GM12878 (cell line): Measurements from ENCODE around the gene SETMAR. TPM values are rescaled to one million over a fixed set of nuclear protein-coding genes. Genes with fewer than 3 reads are reported as not detected.
"Not testable (repeated sequence)": the region's sequence is repeated elsewhere in the genome, so short reads cannot be mapped to it uniquely, and the experiment has no call there.

Experiments
- ATAC-seq: fragments of 200-7000 bp; cut with Tn5 transposase; 3 replicates; pipeline ENCODE4 v1.9.1; 2020; ENCODE audit warnings: mild to moderate bottlenecking, moderate library complexity
- BruUV-seq: library from RNA; stranded (reverse); fragments of 400-500 nt; replicated peaks from 2 replicates; lab custom pipeline; 2021; lab: Mats Ljungman, UMichigan
- CTCF ChIA-PET: fragments of 300-600 bp; sonication (Branson Sonifier 250); formaldehyde crosslinking; extraction: SDS; loops from one replicate; lab custom pipeline; 2021; ENCODE audit warnings: inconsistent platforms; lab: Yijun Ruan, JAX
- POLR2A ChIA-PET: fragments of 350-600 bp; formaldehyde crosslinking; extraction: SDS; loops from one replicate; lab custom pipeline; 2021; ENCODE audit warnings: inconsistent platforms; lab: Charles Lee
- RAD21 ChIA-PET: fragments of 300-600 bp; sonication (Branson Sonifier 250); formaldehyde crosslinking; loops from one replicate; lab custom pipeline; 2023; ENCODE audit warnings: antibody characterized with exemption; ENCODE audit not compliant: unreplicated experiment; lab: Charles Lee
- SMC1A ChIA-PET: fragments of 300-600 bp; sonication (Branson Sonifier 250); formaldehyde crosslinking; loops from one replicate; lab custom pipeline; 2023; ENCODE audit not compliant: unreplicated experiment, uncharacterized antibody; lab: Charles Lee
- DNase-seq: peaks from one replicate; pipeline ENCODE4 v3.0.0-alpha.2; 2011; ENCODE audit warnings: low read depth, low spot score
- FAIRE-seq: peaks from 3 replicates; lab custom pipeline; 2011; peaks lifted over from hg19 to GRCh38; lab: Jason Lieb, UNC
- H2AFZ ChIP-seq: 2 replicates; pipeline ENCODE4 v1.6.0; 2011; ENCODE audit warnings: low read depth, low read length, control low read depth; ENCODE audit not compliant: control insufficient read depth
- H3K27ac ChIP-seq: 2 replicates; pipeline ENCODE4 v1.5.1; 2011; ENCODE audit warnings: control low read depth; ENCODE audit not compliant: control insufficient read depth, insufficient read depth
- H3K27me3 ChIP-seq, 2 experiments: replicated peaks in 1 of 2; 2 replicates each; pipeline versions ENCODE4 v1.6.0 to v1.6.1; 2011; ENCODE audit warnings: low read length in 1 of 2; ENCODE audit not compliant: control insufficient read depth in 2 of 2, insufficient read depth in 2 of 2
- H3K36me3 ChIP-seq, 2 experiments: 2 replicates each; pipeline ENCODE4 v1.5.1; 2011; ENCODE audit warnings: low read length in 1 of 2; ENCODE audit not compliant: control insufficient read depth in 2 of 2, insufficient read depth in 2 of 2
- H3K4me1 ChIP-seq: 2 replicates; pipeline ENCODE4 v1.6.1; 2011; ENCODE audit warnings: mild to moderate bottlenecking, low read length, moderate library complexity, mixed read lengths; ENCODE audit not compliant: control insufficient read depth, insufficient read depth
- H3K4me2 ChIP-seq: 2 replicates; pipeline ENCODE4 v1.6.0; 2011; ENCODE audit warnings: control low read depth; ENCODE audit not compliant: control insufficient read depth, insufficient read depth
- H3K4me3 ChIP-seq: fragments of 200-600 bp; sonication (generic); 2 replicates; pipeline ENCODE4 v1.5.1; 2016
- H3K79me2 ChIP-seq: 2 replicates; pipeline ENCODE4 v1.6.0; 2011; ENCODE audit warnings: low read length; ENCODE audit not compliant: control insufficient read depth, insufficient read depth
- H3K9ac ChIP-seq: 2 replicates; pipeline ENCODE4 v1.8.0; 2011; ENCODE audit warnings: low read length, control low read depth, mixed read lengths; ENCODE audit not compliant: control insufficient read depth, insufficient read depth
- H3K9me3 ChIP-seq: replicated peaks from 3 replicates; pipeline ENCODE4 v1.5.1; 2011; ENCODE audit warnings: mild to moderate bottlenecking, low read length; ENCODE audit not compliant: control insufficient read depth, insufficient read depth
- H4K20me1 ChIP-seq: 2 replicates; pipeline ENCODE4 v1.6.0; 2011; ENCODE audit not compliant: control insufficient read depth, insufficient read depth
- TCF12 ChIP-seq: IDR thresholded peaks from 2 replicates; pipeline ENCODE4 v1.6.1; 2011; ENCODE audit warnings: low read depth, mild to moderate bottlenecking, low read length
- ZNF274 ChIP-seq: IDR thresholded peaks from one replicate; pipeline ENCODE4 v1.8.0; 2011; ENCODE audit not compliant: insufficient read length, insufficient read depth
- WGBS: methylation state at CpG from one replicate; pipeline ENCODE4 v1.1.6; 2016; ENCODE audit warnings: low lambda C conversion rate; ENCODE audit not compliant: insufficient replicate concordance, insufficient coverage; ENCODE audit errors: missing lambda C conversion rate; 5-methylcytosine and 5-hydroxymethylcytosine counted together
- in situ Hi-C: fragments of 300-500 bp; cut with MboI; formaldehyde crosslinking; loops from 9 replicates; pipeline ENCODE4 v1.14.3; 2018; ENCODE audit warnings: mixed read lengths
- intact Hi-C: fragments of 100-400 bp; cut with micrococcal nuclease; formaldehyde crosslinking; loops from one replicate; pipeline ENCODE4 v1.14.2; 2022; ENCODE audit not compliant: unreplicated experiment
- polyA plus RNA-seq, 11 experiments: library from polyadenylated mRNA; depleted of rRNA in 4 of 11; unstranded in 6 of 11; stranded (reverse) in 5 of 11; fragments of >200 nt; fragmentation: Nextera tagmentation in 4 of 11; fragmentation: Illumina TruSeq in 1 of 11; extraction: Ambion mirVana in 4 of 11; extraction: Trizol in 1 of 11; gene quantifications; 1 replicate in 1 of 11; 2 replicates in 10 of 11; pipeline versions ENCODE4 v1.2.1 to v1.2.3, GENCODE V29; 2011 to 2016; ENCODE audit warnings: inconsistent platforms in 2 of 11, missing spikeins in 2 of 11, low read depth in 1 of 11
- total RNA-seq, 4 experiments: library from RNA; depleted of rRNA in 3 of 4; stranded (reverse); fragments of >200 nt in 3 of 4; fragmentation: Illumina TruSeq in 1 of 4; extraction: Trizol in 1 of 4; gene quantifications; 2 replicates each; pipeline versions ENCODE4 v1.2.1 to v1.2.3, GENCODE V29; 2013 to 2021
- TF ChIP-seq, protein P1 (sequence below): fragments of 450-650 bp; IDR thresholded peaks from 2 replicates; pipeline ENCODE4 v1.6.1; 2017; ENCODE audit warnings: mild to moderate bottlenecking, moderate library complexity

Gene SETMAR
- total and polyA plus RNA-seq, 10 of the 15 experiments (the other 5 are each of a cell fraction or from before 2014, with no cell fraction given) = 7.1 to 25.1 (median 20.3) TPM

DNA sequence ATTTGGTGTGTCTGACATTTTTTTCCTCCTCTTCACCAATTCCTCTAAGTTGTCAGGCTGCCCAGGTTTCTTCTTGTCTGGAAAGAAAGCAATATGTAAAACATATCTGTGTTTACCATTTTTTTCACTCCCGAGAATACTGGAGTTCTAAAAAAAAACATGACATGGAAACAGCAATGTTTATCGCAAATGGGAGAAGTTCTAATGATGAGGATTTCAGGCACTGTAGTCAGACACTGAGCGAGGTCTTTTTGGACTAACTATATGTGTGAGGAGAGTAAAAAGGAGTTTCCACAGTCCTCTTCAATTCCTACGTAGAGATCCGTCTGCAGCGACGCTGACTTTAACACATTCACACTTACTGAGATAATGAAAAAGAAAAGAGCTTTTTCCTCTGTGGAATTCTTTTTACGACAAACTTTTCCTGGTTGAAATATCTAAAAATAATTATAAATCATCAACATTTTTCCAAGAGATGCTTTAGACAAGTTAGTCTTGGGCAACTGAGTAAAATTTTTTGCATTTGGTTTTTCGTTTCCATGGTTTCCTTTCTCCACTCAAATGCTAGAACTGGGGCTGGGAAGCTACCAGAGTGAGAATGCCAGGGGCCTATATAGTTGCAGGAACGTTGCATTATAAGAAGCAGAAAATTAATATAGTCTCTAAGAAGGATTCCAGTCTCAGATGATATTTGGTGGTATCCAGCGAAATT lies 8.4 kb upstream of the SETMAR start (continued):
- TF ChIP-seq, protein P1, sequence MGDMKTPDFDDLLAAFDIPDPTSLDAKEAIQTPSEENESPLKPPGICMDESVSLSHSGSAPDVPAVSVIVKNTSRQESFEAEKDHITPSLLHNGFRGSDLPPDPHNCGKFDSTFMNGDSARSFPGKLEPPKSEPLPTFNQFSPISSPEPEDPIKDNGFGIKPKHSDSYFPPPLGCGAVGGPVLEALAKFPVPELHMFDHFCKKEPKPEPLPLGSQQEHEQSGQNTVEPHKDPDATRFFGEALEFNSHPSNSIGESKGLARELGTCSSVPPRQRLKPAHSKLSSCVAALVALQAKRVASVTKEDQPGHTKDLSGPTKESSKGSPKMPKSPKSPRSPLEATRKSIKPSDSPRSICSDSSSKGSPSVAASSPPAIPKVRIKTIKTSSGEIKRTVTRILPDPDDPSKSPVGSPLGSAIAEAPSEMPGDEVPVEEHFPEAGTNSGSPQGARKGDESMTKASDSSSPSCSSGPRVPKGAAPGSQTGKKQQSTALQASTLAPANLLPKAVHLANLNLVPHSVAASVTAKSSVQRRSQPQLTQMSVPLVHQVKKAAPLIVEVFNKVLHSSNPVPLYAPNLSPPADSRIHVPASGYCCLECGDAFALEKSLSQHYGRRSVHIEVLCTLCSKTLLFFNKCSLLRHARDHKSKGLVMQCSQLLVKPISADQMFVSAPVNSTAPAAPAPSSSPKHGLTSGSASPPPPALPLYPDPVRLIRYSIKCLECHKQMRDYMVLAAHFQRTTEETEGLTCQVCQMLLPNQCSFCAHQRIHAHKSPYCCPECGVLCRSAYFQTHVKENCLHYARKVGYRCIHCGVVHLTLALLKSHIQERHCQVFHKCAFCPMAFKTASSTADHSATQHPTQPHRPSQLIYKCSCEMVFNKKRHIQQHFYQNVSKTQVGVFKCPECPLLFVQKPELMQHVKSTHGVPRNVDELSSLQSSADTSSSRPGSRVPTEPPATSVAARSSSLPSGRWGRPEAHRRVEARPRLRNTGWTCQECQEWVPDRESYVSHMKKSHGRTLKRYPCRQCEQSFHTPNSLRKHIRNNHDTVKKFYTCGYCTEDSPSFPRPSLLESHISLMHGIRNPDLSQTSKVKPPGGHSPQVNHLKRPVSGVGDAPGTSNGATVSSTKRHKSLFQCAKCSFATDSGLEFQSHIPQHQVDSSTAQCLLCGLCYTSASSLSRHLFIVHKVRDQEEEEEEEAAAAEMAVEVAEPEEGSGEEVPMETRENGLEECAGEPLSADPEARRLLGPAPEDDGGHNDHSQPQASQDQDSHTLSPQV = no peak
- no peak for TF ChIP-seq ZNF274
- TF ChIP-seq TCF12 = no peak

DNA sequence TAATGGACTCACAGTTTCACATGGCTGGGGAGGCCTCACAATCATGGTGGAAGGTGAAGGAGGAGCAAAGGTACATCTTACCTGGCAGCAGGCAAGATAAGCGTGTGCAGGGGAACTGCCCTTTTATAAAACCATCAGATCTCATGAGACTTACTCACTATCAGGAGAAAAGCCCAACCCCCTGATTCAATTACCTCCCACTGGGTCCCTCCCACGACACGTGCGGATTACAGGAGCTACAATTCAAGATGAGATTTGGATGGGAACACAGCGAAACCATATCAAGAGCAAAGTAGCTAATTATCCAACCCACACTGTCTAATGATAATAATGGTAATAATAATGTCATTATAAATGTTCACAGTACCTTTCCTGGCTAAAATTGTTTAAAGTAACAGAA lies 6.7 kb upstream of the SETMAR start:
- H3K4me2 ChIP-seq, H3K27ac ChIP-seq, H4K20me1 ChIP-seq, DNase-seq, ATAC-seq, POLR2A ChIA-PET, H3K79me2 ChIP-seq, intact Hi-C loops, H3K27me3 ChIP-seq, BruUV-seq, H3K4me3 ChIP-seq, H3K9ac ChIP-seq, H3K4me1 ChIP-seq, H3K9me3 ChIP-seq, FAIRE-seq, H2AFZ ChIP-seq, H3K36me3 ChIP-seq: not testable (repeated sequence)
- in situ Hi-C loops = loop anchor here (5.0 kb wide), 1 partner anchor 1099 kb away; no protein-coding TSS in a partner anchor
- WGBS = 59% methylated on average over 5 of the region's 5 CpGs
- CTCF ChIA-PET = interaction anchor here (0.8 to 2.9 kb wide), 4 partner anchors 9 to 1096 kb away, joined by 3 to 12 read pairs (median 4); no protein-coding TSS in a partner anchor
- RAD21 ChIA-PET = interaction anchor here (1.0 kb wide), 1 partner anchor 1096 kb away, joined by 3 read pairs; no protein-coding TSS in a partner anchor
- SMC1A ChIA-PET = interaction anchor here (1.0 to 2.2 kb wide), 5 partner anchors 9 to 348 kb away, joined by 3 to 5 read pairs (median 4); no protein-coding TSS in a partner anchor
